Skeletal muscle satellite cell (primary cell): ENCODE results near the gene GCN1.

Experiments
- H3K27me3 ChIP-seq: 2 replicates; pipeline ENCODE4 v1.7.0; 2013; ENCODE audit warnings: low read length; ENCODE audit not compliant: control insufficient read depth, insufficient read depth
- H3K36me3 ChIP-seq: 2 replicates; pipeline ENCODE4 v1.7.0; 2013; ENCODE audit warnings: mild to moderate bottlenecking, control low read depth, low read length; ENCODE audit not compliant: insufficient read depth
- H3K4me1 ChIP-seq: 2 replicates; pipeline ENCODE4 v1.7.0; 2013; ENCODE audit warnings: low read length; ENCODE audit not compliant: control insufficient read depth, insufficient read depth
- H3K4me2 ChIP-seq: 2 replicates; pipeline ENCODE4 v1.7.0; 2013; ENCODE audit warnings: mild to moderate bottlenecking, low read length
- H3K4me3 ChIP-seq: 2 replicates; pipeline ENCODE4 v1.7.0; 2013; ENCODE audit warnings: low read length
- H3K9ac ChIP-seq: 2 replicates; pipeline ENCODE4 v1.7.0; 2013; ENCODE audit warnings: mild to moderate bottlenecking, low read depth, low read length, moderate library complexity
- H3K9me3 ChIP-seq: replicated peaks from 2 replicates; pipeline ENCODE4 v1.7.0; 2013; ENCODE audit warnings: mild to moderate bottlenecking, control low read depth, low read length

GCN1 gene

DNA sequence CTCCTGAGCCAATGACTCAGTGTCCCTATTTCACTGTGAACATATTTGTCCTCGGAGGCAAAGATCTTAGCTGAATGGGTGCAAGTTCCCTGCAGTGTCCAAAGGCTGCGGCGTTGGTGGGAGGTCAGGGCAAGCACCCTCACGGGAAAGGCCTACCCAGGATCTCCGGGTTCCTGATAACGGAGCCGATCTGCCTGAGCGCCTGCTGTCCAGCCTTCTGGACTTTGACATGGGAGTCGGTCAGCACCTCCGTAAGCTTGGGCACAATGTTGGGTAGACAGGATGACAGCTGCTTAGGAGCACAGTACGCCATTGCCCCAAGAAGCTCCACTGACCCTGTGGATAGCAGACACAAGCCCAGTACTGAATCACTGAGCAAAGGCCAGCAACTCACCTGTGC is 46.5 kb downstream of the GCN1 start:
- Histone ChIP-seq H3K27me3 (no peaks in the 10 kb centered on the region), H3K4me3 (no peak overlapping the region), H3K4me1 (no peaks in the 10 kb centered on the region), H3K9ac (no peak overlapping the region), H3K4me2 (no peak overlapping the region), H3K9me3 (no peaks in the 10 kb centered on the region), H3K36me3 (peaks cover 76% of the 10 kb centered on the region)

DNA sequence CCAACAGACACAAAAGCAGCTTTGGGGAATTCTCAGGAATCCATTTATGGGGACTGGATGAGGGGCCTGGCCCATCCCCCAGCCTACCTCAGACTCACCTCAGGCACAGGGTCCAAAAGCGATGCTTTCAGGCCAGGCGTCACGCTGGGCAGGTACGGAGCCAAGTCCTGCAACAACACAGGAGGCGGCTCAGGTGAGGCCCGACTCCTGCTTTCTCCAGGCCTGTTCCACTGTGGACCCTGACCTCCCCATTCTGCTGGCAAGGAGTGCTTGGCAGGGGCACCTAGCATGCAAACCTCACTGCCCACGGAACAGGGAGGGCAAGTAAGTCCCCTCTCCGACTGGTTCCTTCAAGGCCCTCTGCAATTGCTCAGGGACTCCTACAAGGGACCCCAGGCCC is 49.4 kb downstream of the GCN1 start:
- Histone ChIP-seq H3K9me3 (no peaks in the 10 kb centered on the region), H3K4me2 (no peak overlapping the region), H3K4me1 (peaks cover 6% of the 10 kb centered on the region), H3K36me3 (peaks cover 92% of the 10 kb centered on the region), H3K27me3 (no peaks in the 10 kb centered on the region), H3K9ac (no peak overlapping the region), H3K4me3 (no peak overlapping the region)

DNA sequence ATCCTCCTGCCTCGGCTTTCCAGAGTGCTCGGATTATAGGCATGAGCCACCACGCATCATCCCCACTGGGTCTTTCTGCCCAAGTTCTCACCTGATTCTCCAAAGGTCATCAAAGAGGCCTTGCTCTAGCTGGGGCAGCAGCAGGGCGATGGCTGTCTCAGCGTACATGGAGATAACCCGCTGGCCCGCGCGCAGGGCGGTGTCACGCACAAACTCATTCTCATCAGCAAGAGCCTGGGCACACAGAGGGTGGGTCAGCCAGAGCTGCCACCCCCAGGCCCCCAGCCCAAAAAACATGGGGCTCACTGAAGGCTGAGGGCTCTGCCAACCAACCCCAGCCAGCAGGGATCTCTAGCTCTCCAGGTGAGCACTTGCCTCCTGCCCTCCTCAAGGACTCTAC is 50.3 kb downstream of the GCN1 start:
- no peak overlapping the region for H3K4me2 ChIP-seq
- H3K27me3 ChIP-seq, result no peaks in the 10 kb centered on the region
- no peak overlapping the region for H3K9ac ChIP-seq
- peaks cover 6% of the 10 kb centered on the region for H3K4me1 ChIP-seq
- no peak overlapping the region for H3K4me3 ChIP-seq
- peaks cover 91% of the 10 kb centered on the region for H3K36me3 ChIP-seq
- H3K9me3 ChIP-seq, result no peaks in the 10 kb centered on the region

DNA sequence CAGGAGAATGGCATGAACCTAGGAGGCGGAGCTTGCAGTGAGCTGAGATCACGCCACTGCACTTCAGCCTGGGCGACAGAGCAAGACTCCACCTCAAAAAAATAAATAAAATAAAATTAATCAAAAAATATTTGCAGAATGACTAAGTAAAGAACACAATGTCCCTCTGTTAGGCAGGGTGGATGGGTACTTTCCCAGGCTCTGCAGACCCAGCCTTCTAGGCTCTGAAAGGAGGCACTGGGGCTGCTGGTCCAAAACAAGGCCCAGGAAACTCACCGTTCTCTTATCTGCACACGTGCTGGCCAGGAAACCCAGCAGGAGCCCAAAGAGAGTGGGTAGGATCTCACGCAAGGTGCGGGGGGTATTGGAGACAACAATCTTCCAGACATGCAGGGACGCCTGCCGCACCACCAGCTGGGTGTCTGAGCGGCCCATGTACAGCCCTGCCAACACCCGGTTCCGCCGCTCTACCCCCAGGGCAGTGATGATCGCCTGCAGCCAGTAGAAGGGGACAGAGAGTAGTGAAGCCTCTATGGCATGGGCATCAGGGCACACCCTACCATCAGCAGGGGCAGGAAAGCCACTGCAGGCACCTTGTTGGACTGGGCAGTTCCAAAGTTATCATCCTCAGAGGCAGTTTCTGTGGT is 52.2 kb downstream of the GCN1 start:
- Histone ChIP-seq H3K4me1 (peaks cover 6% of the 10 kb centered on the region), H3K36me3 (peaks cover 88% of the 10 kb centered on the region), H3K4me2 (no peak overlapping the region), H3K4me3 (no peak overlapping the region), H3K9me3 (no peaks in the 10 kb centered on the region), H3K9ac (no peak overlapping the region), H3K27me3 (no peaks in the 10 kb centered on the region)

DNA sequence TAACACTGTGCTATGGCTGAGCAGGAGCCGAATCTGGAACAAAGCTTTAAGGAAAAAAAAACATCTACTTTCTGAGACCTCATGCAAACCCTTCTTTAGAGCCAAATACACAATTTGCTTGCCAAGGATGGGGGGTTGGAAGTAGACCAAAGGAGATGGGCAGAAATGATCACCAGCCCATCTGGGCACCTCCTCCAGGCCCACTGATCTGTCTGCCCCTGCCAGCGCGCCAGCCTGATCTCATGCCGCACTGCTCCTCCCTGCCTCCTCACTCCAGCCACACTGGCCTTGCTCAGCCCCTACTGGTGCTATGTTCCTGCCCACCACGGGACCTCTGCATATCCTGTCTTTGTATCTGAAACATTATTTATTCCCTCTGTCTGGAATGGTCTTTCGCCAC is 53.2 kb downstream of the GCN1 start:
- Histone ChIP-seq H3K27me3 (no peaks in the 10 kb centered on the region), H3K36me3 (peaks cover 87% of the 10 kb centered on the region)

DNA sequence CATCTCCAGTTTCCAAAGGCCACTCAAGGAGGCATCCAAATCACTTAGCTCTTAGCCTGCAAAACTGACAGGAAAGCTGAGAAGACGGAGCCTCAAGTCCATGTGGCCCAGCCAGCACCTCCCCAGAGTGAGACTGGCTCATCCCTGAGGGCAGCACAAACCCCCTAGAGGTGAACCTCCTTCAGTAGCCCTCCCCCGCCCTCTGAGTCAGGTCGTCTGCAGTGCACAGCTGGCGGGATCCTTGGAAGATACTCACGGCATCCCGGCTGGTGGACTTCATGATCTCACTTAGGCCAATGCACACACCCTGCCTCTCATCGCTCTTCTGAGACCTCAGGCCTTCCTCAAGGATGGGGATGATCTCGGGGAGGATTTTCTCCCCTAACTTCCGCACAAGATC is 53.9 kb downstream of the GCN1 start:
- Histone ChIP-seq H3K4me3 (no peak overlapping the region), H3K4me1 (peaks cover 6% of the 10 kb centered on the region), H3K9me3 (no peaks in the 10 kb centered on the region), H3K36me3 (peaks cover 88% of the 10 kb centered on the region), H3K9ac (no peak overlapping the region), H3K27me3 (no peaks in the 10 kb centered on the region), H3K4me2 (no peak overlapping the region)

More for the DNA sequence above, 53.2 kb downstream of the GCN1 start:
- H3K9me3 ChIP-seq, result no peaks in the 10 kb centered on the region
- H3K4me2 ChIP-seq, result no peak overlapping the region
- H3K9ac ChIP-seq, result no peak overlapping the region
- H3K4me3 ChIP-seq, result no peak overlapping the region
- peaks cover 6% of the 10 kb centered on the region for H3K4me1 ChIP-seq

DNA sequence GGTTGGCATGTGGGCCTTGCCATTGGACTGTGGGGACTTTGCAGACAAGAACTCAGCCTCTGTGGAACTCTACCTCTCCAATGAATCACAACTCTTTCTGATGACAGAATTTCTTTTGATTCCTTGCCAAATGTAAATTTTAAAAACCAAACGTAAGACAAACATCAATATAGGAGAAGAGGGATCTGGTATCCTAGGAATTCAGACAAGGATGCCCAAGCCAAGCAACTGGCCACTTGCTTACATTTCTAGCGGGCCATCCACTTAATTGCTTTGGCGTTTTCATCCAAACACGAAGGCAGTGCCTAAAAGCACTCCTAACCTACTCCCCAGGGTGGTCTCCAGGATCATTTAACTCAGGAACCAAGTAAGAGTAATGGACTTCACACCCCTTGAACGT is 54.6 kb downstream of the GCN1 start:
- H3K4me3 ChIP-seq, result no peak overlapping the region
- H3K4me2 ChIP-seq, result no peak overlapping the region
- no peaks in the 10 kb centered on the region for H3K27me3 ChIP-seq
- H3K4me1 ChIP-seq, result peaks cover 6% of the 10 kb centered on the region
- peaks cover 84% of the 10 kb centered on the region for H3K36me3 ChIP-seq
- H3K9me3 ChIP-seq, result no peaks in the 10 kb centered on the region
- H3K9ac ChIP-seq, result no peak overlapping the region

DNA sequence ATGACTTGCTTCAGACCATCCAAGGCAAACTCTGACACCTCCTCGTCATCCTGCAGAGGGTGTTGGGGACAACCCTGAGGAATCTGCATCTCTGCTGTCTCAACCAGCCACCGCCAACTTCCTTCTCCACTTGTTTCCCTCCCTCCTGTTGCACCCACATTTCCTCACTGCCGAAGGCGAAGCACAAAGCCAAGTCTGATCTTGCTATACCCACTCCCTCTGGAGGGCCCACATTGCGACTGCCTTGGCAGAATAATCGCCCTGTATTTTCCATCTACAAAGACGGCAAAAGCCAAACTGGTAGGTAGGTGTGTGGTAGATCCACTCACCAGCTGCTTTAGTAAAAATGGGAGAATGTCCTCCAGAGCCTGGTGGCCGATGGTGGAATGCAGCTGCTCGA is 56.1 kb downstream of the GCN1 start:
- no peak overlapping the region for H3K4me2 ChIP-seq
- peaks cover 6% of the 10 kb centered on the region for H3K4me1 ChIP-seq
- peaks cover 84% of the 10 kb centered on the region for H3K36me3 ChIP-seq
- no peak overlapping the region for H3K4me3 ChIP-seq
- H3K9ac ChIP-seq, result no peak overlapping the region
- no peaks in the 10 kb centered on the region for H3K9me3 ChIP-seq
- H3K27me3 ChIP-seq, result no peaks in the 10 kb centered on the region

DNA sequence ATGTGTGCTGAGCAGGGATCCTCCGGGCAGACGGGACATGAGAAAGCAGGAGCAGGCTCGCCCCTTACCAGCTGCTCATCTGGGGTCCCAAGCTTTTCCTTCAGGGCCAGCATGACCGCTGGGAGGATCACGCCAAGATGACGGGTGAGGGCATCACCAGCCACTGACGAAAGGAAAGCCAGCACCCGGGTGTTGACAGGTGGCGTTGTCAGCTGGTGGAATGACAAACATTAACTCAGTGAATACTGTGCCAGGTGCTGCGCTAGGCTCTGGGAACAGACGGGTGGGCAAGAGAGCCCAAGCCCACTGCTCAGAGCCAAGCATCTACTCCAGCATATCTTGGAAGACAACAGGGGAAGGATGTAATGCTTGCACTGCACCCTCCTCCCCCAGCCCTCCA is 56.7 kb downstream of the GCN1 start:
- Histone ChIP-seq H3K9ac (no peak overlapping the region), H3K9me3 (no peaks in the 10 kb centered on the region), H3K4me1 (peaks cover 6% of the 10 kb centered on the region), H3K27me3 (no peaks in the 10 kb centered on the region), H3K36me3 (peaks cover 88% of the 10 kb centered on the region), H3K4me2 (no peak overlapping the region), H3K4me3 (no peak overlapping the region)

DNA sequence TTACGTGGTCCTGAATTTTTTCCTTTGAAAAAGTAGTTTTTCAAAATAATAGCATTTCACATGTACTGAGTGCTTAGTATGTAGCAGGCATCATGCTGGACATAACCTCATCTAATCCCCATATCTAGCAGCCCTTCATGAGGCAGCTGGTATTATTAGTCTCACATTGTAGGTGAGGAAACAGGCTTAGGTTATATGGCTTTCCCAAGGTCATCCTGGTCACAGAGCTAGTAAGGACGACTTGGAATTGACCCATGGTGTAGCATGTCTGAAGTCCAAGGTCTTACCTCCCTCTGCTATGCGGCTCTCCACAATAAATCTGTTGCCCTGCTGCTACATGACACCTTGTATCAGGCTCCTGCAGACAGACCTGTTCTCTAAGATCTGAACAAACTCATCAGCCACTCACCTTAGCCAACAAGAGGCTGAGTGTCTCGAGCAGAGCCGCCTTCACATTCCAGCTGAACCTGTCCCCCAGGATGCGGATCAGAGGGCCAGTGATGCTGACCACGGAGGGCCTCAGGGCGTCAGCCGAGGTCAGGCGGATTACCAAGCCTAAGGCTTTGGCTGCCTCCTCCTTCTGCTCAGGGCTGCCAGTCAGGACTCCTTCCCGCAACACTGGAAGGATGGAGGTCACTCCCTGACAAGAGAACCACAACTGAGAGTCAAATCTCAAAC is 58.3 kb downstream of the GCN1 start:
- no peaks in the 10 kb centered on the region for H3K4me1 ChIP-seq
- peaks cover 86% of the 10 kb centered on the region for H3K36me3 ChIP-seq

DNA sequence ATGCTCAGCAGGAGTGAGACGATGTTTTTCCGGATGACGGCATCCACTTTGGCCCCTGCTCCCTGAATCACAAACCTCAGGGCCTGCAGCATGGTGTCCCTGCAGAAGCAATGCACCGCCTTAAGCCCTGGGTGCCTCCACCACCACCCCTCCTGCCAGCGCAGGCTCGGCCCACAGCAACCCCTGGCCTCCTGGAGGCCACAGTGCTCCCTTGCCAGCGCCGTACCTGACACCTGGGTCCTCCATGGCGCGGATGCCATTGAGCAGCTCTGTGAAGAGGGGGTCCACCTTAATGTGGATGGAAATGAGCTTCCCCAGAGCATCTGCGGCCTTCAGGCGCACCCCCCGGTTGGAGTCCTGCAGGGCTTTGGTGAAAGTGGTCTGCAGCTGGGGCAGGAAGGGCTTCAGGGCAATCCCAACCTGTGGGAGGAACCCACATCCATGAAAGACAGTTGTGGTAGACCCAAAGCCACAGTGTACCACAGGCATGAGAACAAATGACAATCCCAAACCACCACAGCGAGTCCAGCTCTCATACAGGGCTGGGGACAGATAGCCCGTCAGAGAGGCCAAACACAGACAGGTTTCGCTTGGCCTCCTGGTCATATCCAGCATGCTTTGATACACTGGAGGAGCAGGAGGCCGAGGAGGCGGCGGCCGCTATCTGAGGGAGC is 60.1 kb downstream of the GCN1 start:
- no peak overlapping the region for H3K9ac ChIP-seq

More for the DNA sequence above, 58.3 kb downstream of the GCN1 start:
- H3K4me2 ChIP-seq, result no peak overlapping the region
- H3K9ac ChIP-seq, result no peak overlapping the region
- no peaks in the 10 kb centered on the region for H3K9me3 ChIP-seq
- no peak overlapping the region for H3K4me3 ChIP-seq
- no peaks in the 10 kb centered on the region for H3K27me3 ChIP-seq

More for the DNA sequence above, 60.1 kb downstream of the GCN1 start:
- no peak overlapping the region for H3K4me3 ChIP-seq
- H3K4me1 ChIP-seq, result no peaks in the 10 kb centered on the region
- H3K4me2 ChIP-seq, result no peak overlapping the region
- peaks cover 86% of the 10 kb centered on the region for H3K36me3 ChIP-seq
- no peaks in the 10 kb centered on the region for H3K9me3 ChIP-seq
- H3K27me3 ChIP-seq, result no peaks in the 10 kb centered on the region
